ENCODE data around the gene MYZAP. TPM values are rescaled to one million over a fixed set of nuclear protein-coding genes. Genes with fewer than 3 reads are reported as not detected.

MYZAP gene
- total and polyA plus RNA-seq, 9 of the 15 experiments (the other 6 are each of a cell fraction or from before 2014, with no cell fraction given) = 0.03 TPM; not detected in 8

DNA sequence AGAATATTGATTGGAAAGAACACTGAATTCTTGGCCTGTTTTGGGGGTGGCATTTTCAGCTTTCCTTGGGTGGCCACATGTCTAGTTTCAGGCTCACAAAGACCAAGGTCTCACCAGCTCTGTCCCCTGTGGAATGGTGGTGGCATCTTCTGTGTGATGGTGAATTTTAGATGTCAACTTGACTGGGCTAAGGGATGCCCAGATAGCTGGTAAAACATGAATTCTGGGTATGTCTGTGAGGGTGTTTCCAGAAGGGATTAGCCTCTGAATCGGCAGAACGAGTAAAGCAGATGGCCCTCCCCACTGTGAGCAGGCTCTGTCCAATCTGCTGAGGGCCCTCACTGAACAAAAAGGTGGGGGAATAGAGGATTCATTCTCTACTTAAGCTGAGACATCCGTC lies 34.4 kb upstream of the MYZAP start:
- Histone ChIP-seq H3K9me1 (ENCODE audit: control insufficient read depth, insufficient read depth, low read length) (no peaks in the 10 kb centered on the region), H3K36me3 (ENCODE audit: control insufficient read depth, insufficient read depth, low read length) (no peaks in the 10 kb centered on the region), H3K79me2 (ENCODE audit: control insufficient read depth, insufficient read depth, low read length) (no peaks in the 10 kb centered on the region), H3K27me3 (ENCODE audit: control insufficient read depth in 2 of 2, insufficient read depth in 2 of 2, low read length in 2 of 2) (peaks cover 12 to 51% of the 10 kb centered on the region in 2 experiments; a peak in 4 of 5 replicates), H2AFZ (ENCODE audit: low read depth, low read length) (no peak overlapping the region), H4K20me1 (replicated peaks; ENCODE audit: control insufficient read depth, insufficient read depth, low read length) (no peaks in the 10 kb centered on the region; the same call in 1 of the 2 replicates), H3K4me3 (no peak overlapping the region), H3K9ac (ENCODE audit: insufficient read depth in 1 of 2, low read depth in 2 of 2, low read length in 2 of 2) (no peak overlapping the region), H3K4me1 (replicated peaks in 1 of 2; ENCODE audit: control insufficient read depth in 2 of 2, insufficient read depth in 2 of 2, low read length in 2 of 2) (no peaks in the 10 kb centered on the region; a peak in 1 of 5 replicates), H3K4me2 (ENCODE audit: insufficient read depth, low read length) (no peak overlapping the region), H3K27ac (ENCODE audit: extremely low read depth, low read depth, low read length) (no peak overlapping the region), H3K9me3 (replicated peaks; ENCODE audit: control insufficient read depth, insufficient read depth, low read depth, low read length) (no peaks in the 10 kb centered on the region)
- TF ChIP-seq FOS (IDR thresholded peaks at IDR 0.05; ENCODE audit: extremely low read depth, insufficient read length) = no peak
- no peak for TF ChIP-seq SMAD1 (IDR thresholded peaks at IDR 0.05; ENCODE audit: low read depth, low read length, partially characterized antibody)
- TF ChIP-seq POU5F1 (IDR thresholded peaks at IDR 0.05; ENCODE audit: borderline replicate concordance, low read depth, low read length, partially characterized antibody) = no peak
- TF ChIP-seq, protein P1, sequence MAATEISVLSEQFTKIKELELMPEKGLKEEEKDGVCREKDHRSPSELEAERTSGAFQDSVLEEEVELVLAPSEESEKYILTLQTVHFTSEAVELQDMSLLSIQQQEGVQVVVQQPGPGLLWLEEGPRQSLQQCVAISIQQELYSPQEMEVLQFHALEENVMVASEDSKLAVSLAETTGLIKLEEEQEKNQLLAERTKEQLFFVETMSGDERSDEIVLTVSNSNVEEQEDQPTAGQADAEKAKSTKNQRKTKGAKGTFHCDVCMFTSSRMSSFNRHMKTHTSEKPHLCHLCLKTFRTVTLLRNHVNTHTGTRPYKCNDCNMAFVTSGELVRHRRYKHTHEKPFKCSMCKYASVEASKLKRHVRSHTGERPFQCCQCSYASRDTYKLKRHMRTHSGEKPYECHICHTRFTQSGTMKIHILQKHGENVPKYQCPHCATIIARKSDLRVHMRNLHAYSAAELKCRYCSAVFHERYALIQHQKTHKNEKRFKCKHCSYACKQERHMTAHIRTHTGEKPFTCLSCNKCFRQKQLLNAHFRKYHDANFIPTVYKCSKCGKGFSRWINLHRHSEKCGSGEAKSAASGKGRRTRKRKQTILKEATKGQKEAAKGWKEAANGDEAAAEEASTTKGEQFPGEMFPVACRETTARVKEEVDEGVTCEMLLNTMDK (IDR thresholded peaks at IDR 0.05; ENCODE audit: borderline replicate concordance, insufficient read depth, low read depth, low read length, poor library complexity, severe bottlenecking) = no peak
- no peak for TF ChIP-seq KAT2B (IDR thresholded peaks at IDR 0.05; ENCODE audit: low read depth, low read length)
- TF ChIP-seq E2F3 (CRISPR knock-in tag; IDR thresholded peaks at IDR 0.05) = no peak
- TF ChIP-seq RBM25 (IDR thresholded peaks at IDR 0.05; ENCODE audit: low read depth, low read length, severe bottlenecking) = no peak
- TF ChIP-seq, protein P2, sequence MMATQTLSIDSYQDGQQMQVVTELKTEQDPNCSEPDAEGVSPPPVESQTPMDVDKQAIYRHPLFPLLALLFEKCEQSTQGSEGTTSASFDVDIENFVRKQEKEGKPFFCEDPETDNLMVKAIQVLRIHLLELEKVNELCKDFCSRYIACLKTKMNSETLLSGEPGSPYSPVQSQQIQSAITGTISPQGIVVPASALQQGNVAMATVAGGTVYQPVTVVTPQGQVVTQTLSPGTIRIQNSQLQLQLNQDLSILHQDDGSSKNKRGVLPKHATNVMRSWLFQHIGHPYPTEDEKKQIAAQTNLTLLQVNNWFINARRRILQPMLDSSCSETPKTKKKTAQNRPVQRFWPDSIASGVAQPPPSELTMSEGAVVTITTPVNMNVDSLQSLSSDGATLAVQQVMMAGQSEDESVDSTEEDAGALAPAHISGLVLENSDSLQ (IDR thresholded peaks at IDR 0.05) = no peak
- TF ChIP-seq POLR2A (conservative IDR thresholded peaks at IDR 0.05) = no peak
- no peak for TF ChIP-seq ZNF143 (CRISPR knock-in tag; IDR thresholded peaks at IDR 0.05)
- TF ChIP-seq, protein P3, sequence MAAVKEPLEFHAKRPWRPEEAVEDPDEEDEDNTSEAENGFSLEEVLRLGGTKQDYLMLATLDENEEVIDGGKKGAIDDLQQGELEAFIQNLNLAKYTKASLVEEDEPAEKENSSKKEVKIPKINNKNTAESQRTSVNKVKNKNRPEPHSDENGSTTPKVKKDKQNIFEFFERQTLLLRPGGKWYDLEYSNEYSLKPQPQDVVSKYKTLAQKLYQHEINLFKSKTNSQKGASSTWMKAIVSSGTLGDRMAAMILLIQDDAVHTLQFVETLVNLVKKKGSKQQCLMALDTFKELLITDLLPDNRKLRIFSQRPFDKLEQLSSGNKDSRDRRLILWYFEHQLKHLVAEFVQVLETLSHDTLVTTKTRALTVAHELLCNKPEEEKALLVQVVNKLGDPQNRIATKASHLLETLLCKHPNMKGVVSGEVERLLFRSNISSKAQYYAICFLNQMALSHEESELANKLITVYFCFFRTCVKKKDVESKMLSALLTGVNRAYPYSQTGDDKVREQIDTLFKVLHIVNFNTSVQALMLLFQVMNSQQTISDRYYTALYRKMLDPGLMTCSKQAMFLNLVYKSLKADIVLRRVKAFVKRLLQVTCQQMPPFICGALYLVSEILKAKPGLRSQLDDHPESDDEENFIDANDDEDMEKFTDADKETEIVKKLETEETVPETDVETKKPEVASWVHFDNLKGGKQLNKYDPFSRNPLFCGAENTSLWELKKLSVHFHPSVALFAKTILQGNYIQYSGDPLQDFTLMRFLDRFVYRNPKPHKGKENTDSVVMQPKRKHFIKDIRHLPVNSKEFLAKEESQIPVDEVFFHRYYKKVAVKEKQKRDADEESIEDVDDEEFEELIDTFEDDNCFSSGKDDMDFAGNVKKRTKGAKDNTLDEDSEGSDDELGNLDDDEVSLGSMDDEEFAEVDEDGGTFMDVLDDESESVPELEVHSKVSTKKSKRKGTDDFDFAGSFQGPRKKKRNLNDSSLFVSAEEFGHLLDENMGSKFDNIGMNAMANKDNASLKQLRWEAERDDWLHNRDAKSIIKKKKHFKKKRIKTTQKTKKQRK (IDR thresholded peaks at IDR 0.05; ENCODE audit: borderline replicate concordance, low read depth, low read length) = no peak
- TF ChIP-seq SAFB (IDR thresholded peaks at IDR 0.05; ENCODE audit: borderline replicate concordance, low read depth, low read length) = no peak
- no peak for TF ChIP-seq XRCC3 (IDR thresholded peaks at IDR 0.05)
- no peak for TF ChIP-seq MTA3 (IDR thresholded peaks at IDR 0.05; ENCODE audit: borderline replicate concordance)
- no peak for TF ChIP-seq SP1 (CRISPR knock-in tag; IDR thresholded peaks at IDR 0.05)
- no peak for TF ChIP-seq ZNF232 (CRISPR knock-in tag; IDR thresholded peaks at IDR 0.05)
- TF ChIP-seq EP400 (IDR thresholded peaks at IDR 0.05) = no peak
- no peak for TF ChIP-seq NONO (IDR thresholded peaks at IDR 0.05; ENCODE audit: low read depth in 2 of 2, low read length in 1 of 2)
- no peak for ATAC-seq
- 0% methylated on average over 3 of the region's 3 CpGs for WGBS (ENCODE audit: insufficient coverage, low coverage, missing lambda C conversion rate)
- FAIRE-seq = no peak
- DNase-seq (ENCODE audit: extremely low read depth in 1 of 4, low spot score in 3 of 4) = no peak
- intact Hi-C loops (cut with micrococcal nuclease) (no loop called here), in situ Hi-C loops (cut with MboI) (loop anchor here (25.0 kb wide), 1 partner anchor 505 kb away; the partner anchor contains the start of gene ALDH1A2)
- POLR2A ChIA-PET = no interaction called here
- no TSS peak for BruUV-seq (replicated peaks)
- CTCF ChIA-PET (ENCODE audit: low intra/inter-chr PET ratio) = no interaction called here
